Measurements from ENCODE around the gene MYH10.
A peak's percentile ranks its signal among the peaks of the same experiment; 100 is the strongest.

The MYH10 gene

DNA sequence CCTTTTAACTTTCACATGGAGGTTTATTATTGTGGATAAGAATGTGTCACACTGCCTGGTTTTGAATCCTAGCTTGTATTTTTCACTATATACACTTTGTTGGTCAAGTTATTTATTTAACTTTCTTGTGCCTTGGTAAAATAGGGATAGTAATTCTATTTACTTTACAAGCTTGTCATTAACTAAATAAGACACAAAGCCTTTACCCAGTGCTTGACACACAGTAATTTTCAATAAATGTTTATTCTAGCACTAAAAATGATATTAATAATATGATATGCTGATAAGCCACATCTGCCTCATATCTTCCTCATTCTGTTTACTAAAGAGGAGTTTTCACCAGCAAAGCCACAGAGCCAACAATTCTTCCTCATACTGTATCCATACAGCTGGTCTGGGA, 27.8 kb downstream of the MYH10 start:
- DNase-seq, result no peak

DNA sequence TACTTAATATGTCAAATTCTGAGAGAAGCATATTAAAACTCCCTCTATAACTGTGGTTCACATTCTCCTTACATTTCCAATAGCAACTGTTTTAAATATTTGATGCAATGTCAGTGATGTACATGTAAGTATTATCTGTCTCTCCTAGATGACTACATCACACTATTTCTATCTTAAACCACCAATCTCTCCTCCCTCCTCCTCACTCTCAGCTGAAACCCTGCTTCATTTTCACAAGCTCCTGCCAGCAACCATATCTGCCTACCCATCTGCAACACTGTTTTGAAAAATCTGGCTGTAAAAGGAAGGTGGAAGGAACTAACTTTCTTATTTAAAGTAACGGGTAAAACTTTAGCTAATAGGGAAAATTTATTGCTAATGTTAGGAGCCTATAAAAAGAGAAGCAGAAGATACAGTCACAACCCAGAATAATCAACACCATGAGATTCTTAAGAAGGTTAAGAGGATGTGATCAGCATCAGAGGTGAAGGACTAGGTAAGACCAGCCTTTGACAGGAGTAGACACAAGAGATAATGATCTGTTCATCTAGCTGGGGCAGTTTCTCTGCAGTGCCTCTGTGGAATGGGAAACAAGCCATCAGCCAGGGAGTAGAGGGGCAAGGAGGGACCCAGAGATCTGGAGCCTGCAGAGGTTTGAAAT, 31.0 kb downstream of the MYH10 start:
- DNase-seq, result no peak

DNA sequence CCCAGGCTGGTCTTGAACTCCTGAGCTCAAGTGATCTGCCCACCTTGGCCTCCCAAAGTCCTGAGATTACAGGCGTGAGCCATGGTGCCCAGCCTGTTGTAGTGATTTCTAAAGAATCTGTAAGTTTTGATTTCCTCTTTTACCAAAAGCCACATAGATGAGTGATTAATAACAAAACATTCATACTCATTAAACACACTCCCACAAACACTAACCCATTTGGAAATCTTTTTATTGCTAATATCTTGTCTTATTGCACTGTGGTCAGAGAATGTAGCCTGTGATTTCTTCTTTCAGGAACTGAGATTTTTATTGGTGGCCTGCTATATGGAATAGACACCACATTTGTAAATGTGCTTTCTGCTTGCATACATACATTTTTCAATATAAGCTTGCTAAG, 31.6 kb downstream of the MYH10 start:
- no peak for DNase-seq

DNA sequence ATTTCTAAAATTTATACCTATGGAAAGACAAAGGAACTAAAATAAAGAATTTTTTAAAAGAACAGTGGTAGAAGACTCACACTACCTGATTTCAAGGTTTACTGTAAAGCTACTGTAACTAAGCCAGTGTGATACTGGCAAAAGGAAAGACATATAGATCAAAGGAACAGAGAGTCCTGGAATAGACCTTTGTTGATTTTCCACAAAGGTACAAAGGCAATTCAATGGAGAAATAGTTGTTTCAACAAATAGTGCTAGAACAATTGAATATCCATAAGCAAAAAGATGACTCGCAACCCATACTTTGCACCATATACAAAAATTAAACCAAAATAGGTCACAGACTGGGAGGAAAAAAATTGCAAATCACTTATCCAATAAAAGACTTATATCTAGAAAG, 36.7 kb downstream of the MYH10 start:
- no peak for DNase-seq

DNA sequence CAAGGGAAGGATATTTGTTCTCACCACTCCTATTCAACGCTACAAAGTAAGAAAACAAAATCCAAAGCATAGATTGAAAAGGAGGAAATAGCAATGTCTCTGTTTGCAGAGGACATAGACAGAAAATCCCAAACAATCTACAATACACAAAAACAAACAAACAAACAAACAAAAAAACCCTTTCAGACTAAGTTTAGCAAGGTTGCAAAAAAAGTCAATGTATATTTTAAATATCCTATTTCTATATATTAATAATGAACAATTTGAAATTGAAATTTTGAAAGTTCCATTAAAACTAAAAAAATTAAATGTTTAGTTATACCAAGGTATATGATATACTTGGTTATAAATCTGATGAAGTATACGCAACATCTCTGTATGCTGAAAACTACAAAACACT, 37.2 kb downstream of the MYH10 start:
- DNase-seq, result no peak

DNA sequence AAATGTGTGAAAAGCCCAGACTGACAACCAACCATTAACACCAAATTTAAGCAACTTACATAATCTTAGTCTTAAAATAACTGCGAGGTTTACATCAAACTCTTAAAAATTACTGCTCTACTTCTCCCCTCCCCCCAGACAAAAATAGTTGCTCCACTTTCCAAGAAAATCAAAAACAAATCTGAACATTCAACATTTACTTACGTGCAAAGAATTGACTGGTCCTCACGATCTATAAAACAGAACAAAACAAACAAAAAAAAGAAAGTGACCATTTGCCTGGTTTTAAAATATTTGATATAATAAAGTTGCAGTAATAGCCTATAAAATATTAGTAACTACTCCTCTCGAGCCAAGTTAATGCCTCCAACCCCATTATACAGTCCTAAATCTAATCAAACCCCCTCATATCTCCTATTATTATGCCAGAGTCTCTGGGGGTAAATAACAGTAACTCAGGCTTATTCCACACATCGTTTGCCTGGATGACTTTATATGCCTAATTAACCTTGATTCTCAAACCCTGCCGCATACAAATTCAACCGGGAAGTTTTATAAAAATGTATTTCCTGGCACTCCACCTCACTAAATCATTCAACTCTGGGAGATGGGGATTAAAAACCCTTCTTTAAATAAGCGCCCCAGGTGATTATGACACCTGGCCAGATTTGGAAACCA, 41.5 kb downstream of the MYH10 start:
- no peak for DNase-seq

DNA sequence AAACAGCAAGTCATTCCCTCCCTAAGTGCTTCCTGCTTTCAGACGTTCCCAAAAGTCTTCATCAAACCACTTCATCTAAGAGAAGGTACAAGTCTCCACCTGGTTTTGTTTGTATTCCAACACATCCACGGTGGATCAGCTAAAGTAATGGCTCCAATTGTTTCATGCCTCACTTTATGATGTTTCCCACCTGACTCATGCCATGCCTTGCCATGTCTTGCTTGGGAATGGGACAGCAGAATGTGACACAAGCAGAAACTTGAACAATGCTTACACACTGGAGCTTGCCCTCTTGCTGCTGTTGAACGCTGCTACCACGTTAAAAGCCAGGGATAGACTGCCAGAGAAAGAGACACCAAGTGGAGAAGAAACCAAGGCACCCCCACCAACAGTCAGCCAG, 43.8 kb downstream of the MYH10 start:
- no peak for DNase-seq

DNA sequence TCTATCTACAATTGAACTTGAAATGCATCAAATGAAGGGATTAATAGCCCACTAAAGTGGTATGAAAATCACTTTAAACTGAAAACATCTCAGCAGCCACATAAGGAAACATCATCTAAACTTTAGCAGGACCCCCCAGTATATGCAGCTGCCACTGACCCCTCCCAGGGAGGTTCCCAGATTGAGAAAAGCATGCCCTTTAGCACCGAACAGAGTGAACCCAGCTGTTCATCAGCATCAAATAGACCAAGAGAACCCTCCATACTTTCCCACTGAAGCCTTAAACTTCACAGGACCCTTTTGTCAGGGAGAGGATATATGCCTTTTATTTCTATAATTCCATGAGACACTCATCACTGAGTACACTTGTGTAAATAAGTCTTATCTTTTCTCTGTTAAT, 44.6 kb downstream of the MYH10 start:
- DNase-seq, result no peak

DNA sequence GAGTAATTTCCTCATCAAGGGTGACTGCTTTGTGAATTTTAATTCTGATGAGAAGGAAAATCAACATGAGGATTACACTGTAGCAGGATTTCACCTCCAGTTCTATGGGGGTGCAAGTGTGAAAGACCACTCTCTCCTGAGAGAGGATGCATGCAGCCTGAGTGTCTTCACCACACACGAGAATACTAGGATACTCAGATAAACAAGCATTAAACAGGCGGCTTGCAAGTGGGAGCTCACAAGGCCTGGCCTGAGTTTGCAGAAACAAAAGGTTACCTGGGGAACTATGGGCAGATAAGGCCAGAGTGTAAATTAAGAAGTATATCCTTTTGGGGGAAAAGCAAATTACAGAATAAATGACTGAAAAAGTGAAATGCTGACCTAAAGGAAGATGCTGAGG, 46.6 kb downstream of the MYH10 start:
- no peak for DNase-seq

DNA sequence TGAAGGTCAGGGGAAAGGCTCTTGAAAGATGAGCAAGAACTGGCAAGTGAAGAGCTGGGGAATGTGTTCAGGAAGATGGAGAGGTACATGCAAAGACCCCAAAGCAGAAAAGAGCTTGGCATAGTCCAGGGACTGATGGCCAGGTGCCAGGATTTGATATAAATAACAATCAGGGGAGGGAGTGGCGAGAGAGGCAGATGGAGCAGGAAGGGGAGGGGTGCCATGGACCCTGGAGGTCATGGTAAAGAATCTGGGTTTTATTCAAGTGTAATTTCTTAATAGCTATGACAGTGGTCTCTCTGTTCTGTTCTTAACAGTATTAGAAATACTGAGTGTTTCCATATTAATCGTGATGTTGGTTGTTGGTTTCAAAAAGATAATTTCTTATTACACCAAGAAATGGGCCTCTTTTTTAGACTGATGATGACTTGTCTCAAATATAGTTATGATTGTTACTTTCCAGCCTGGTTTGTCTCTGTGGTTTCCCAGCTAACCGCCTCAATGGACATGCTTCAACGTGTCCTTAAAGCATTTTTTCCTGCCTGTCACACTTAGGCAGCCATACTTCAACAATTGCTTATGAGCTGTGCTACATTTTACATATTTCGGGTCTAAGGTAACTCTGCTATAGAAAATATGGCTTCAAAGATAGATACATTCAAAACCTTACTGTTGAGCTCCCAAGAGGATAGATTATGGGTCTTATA, 49.4 kb downstream of the MYH10 start:
- no peak for DNase-seq

DNA sequence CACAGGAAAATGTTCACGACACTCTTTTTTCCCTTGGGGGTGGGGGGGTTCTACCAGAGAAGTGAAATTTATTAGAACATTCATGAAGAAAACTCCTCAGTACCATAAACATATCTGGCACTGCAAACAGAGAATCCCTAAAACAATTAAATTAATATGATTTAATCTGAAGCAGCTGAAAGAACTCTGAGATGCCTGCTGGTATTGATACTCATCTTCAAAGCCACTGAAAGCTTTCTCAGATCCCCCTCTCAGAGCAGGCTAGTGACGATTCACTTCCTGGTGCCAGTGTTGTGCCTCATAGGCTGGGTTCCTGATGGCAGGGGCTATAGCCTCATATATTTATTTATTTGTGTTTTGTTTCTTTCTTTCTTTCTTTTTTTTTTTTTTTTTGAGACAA, 52.7 kb downstream of the MYH10 start:
- DNase-seq, result no peak

DNA sequence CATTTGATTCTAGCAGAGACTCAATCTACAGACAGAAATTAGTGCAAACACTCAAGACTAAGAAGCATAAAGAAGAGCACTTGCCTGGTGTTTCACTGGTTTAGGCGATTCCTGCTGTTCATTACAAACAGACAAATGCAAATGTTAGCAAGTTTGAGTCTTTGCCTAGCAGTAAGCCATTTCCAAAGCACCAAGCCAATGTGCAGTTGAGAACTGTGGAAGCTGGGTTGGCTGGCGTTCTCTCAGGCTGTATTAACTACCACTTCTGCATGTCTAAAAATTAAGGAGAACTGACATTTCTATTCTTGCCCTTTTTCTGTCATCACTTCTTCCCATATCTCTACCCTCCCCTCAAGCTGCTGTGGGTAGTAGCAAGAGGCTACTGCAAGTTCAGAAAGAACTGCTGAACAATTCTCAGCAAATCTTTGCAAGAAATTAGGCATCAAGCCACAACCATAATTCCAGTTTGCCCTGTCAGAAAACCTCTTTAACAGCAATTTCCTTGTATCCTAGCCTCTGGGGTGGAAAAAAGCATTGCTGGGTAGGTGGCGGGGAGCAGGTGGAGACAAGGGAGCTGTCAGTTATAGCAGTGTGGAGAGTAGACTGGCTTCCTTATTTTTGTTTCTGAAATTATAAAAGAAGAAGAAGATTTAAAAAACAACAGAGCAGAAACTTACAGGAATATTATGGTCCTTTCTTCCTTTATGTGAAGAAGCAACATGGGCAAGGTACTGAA, 53.8 kb downstream of the MYH10 start:
- DNase-seq, result no peak

DNA sequence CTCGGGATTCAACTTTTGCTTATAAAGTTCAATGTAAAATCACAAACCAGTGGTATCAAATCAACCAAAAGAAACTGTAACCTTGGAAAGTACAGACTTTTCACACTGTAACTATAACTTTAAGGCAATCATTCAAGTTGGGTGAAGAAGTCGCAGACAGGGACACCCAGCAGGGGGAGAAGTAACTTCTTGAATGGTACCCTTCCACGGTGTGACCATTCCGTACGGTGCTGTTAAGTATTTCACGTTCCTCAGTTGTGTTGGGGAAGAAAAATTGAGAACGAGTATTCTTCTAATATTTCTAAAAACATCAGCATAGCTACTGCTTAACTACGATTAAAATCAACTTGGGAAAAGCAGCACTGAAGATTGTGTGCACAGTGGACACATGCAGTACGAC, 55.8 kb downstream of the MYH10 start:
- no peak for DNase-seq

DNA sequence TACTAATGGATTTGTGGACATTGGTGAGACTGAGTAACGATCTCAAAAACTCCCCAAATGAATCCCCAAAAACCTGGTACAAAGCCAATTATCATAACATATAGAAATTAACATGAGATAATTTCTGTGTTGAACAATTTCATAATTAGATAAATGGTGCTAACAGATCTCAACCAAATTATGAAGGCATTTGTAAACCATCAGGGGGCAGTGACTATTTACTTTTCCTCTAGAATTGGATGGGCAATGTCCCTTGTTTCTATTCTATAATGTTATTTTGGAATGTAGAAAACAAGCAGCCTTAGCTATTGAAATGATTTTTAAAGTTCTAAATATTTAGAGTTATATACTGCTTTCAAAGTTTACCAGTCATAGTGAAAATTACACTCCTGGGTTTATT, 57.8 kb downstream of the MYH10 start:
- DNase-seq, result no peak

DNA sequence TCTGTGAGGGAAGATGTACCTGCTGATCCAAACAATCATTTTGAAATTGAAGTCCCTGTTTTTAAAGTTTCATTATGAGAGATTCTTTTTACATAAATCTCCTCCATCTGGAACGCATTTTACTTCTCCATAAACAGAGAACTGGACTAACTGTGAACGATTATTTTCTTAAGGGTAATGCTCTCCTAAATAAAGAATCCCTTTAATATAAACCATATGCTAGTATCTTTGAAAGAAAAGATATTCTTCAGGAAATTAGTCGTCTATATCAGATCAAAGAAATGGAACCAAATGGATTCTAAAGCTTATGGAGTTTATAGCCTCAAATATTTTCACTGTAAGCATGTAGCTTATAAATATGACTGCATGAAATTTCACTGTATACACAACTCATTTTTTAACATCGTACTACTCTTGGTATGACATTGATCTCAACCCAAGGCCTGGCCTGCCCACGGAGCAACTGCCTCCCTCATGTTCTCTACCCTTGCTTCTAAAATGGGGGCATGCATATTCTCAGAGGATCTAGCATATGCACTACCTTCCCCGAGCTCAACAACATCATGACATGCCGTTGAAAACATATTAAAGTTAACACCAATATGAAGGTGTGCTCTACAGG, 66.4 kb downstream of the MYH10 start:
- no peak for DNase-seq

DNA sequence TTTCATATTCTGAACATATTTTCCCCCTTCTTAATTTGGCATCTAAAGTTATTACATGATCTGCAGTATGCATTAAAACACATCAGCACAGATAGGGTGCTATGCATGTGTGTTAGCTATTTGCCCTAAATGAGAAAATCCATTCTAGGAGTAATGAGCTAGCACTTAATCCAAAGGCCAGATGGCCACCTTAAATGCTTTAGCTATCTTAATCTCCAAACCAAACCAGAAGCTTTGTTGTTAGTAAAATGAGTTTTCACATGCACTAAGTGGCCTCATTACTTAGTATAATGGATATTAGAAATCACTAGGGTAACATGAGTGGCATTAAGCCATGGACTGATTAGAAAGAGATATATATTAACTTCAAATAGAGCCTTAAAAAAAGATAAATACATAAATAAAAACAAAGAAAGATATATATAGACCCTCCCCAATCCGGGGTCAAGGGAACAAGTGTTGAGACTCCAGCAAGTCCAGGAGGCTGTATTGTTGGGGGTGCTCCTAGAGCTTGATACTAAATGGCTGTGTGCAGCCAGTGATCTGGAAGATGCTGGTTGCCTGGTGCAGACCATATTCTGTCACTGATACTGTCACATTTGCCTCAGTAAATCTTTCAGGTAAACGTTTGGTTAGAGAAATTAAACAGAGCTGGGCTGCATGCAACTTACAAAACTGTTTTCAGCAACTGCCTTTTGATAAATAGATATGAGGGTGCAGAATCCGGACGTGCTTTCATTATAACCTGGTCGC, 67.3 kb downstream of the MYH10 start:
- no peak for DNase-seq

DNA sequence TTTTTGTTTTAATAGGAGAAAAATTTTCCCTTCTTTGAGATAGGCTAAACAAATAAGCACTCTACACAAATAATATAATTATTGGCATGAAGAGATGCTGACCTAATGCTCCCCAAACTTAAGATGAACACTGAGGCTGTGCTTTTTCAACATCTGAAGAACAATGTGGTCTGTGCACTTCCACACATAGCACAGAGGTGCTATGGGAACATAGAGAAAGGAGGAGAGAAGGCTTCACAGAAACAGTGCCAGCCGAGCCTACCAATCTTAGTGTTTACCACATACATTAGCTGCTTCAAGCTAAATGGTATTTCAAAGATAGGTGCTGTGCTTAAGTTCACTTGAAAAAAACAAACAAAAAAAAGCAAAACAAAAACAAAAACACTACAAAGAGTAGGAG, 72.4 kb downstream of the MYH10 start:
- no peak for DNase-seq

DNA sequence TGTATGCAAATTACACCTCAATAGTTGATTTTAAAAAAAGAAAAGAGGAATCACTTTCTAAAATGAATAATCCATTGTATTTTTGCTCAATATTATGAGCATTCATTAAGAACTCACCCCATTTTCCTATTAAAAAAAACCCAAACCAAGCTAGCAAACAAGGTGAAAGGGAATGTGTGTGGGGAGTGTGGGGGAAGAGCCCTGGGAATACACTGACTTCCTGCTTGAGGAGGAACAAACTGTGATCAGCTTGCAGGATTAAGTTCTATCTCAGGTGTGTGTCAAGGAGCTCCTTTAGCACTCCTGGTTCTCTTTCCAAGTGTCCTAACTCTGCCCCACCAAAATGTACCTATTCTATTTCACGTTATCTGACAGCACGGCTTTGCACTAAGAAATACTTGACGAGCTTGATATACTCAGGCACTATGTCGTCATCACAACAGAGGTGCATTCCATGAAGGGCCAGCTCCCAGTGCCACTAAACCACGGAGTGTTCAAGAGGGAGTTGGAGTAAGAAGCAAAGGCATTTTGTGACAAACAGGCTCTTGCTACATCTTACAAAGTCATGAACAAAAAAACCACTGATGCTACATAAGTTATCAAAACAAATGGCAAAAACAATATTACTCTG, 73.2 kb downstream of the MYH10 start:
- DNase-seq, result no peak

DNA sequence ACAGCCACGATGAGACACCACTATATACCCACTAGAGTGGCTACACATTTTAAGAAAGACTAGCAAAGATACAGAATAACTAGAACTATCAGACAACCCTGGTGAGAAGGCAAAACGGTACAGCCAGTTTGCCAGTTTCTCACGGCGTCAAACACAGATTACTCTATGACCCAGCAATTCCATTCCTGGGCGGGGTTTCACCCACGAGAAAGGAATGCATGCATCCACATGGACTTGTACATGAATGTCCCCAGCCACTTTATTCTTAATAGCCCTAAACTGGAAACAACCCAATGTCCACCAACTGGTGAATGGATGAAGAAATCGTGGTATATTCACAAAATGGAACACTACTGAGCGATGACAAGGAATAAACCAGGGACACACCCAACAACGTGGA, 74.5 kb downstream of the MYH10 start:
- no peak for DNase-seq

DNA sequence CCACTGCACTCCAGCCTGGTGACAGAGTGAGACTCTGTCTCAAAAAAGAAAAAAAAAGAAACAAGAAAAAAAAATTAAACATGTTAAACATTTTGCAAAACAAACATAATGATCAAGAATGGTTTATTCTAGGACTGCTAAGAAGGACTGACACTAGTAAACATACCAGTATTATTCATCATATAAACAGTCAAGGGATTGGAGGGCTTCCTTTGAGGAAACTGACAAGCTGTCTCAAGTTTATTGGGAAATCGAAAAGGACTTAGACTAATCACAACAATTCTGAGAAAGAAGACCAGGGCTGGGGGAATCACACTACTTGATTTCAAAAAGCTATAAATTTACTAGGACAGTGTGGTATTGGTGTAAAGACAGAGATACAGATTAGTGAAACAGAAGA, 75.5 kb downstream of the MYH10 start:
- no peak for DNase-seq

DNA sequence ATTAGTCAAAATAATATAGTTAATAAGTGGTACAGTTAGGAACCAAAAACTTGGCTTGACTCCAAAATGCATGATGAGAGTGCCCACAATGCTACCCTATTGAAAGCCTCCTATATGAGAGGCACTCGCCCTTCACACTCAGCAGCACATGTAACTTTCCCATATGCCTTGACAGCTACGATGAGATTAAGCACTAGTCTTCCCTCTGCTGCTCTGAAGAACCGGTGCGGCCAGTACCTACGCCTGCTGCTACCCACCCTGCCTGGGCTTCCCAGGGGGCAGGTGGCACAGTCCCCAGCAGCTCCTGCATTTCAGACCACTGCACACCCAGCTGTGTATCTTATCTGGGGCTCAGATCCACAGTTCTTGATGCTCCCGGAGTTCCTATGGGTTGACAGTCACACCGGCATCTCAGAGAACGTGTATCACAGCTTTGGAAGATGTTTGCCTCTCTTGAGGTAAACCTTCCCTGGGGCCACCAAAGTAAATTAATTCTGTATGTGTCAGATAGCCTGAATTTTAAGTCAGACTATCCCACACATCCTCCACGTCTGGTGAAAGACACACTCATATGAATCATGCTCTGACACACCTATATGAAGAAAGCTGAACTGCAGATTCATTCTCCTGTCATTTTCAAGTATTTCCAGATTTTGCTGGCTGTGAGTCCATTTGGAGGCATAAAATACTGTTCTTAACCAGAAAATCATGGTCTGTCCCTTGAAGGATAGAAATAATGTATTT, 77.8 kb downstream of the MYH10 start:
- peak; percentile 61 for DNase-seq
